Common myeloid progenitor, CD34-positive (primary cell): ENCODE results near the gene SNED1.

Source experiments
- CTCF ChIA-PET: fragments of 350-600 bp; sonication (Branson Sonifier 250); formaldehyde crosslinking; loops from one replicate; lab custom pipeline; 2021; ENCODE audit warnings: antibody characterized with exemption; lab: Charles Lee
- POLR2A ChIA-PET: fragments of 350-600 bp; sonication (Branson Sonifier 250); formaldehyde crosslinking; loops from one replicate; lab custom pipeline; 2021; ENCODE audit warnings: antibody characterized with exemption; lab: Charles Lee
- DNase-seq, 3 donors: peaks; one replicate each; pipeline versions ENCODE4 v3.0.0 to v3.0.0-alpha.2; 2013
- H3K27ac ChIP-seq, 2 experiments: 1 replicate in 1 of 2; 2 replicates in 1 of 2; pipeline ENCODE4 v1.7.0; 2013; ENCODE audit warnings: inconsistent platforms in 2 of 2, low read length in 2 of 2, mild to moderate bottlenecking in 2 of 2, low read depth in 1 of 2, moderate library complexity in 1 of 2; ENCODE audit not compliant: severe bottlenecking in 2 of 2, insufficient read depth in 1 of 2, poor library complexity in 1 of 2
- H3K27me3 ChIP-seq, 5 experiments: replicated peaks in 2 of 5; 1 replicate in 3 of 5; 2 replicates in 2 of 5; pipeline versions ENCODE4 v1.6.1 to v1.7.0; 2013; ENCODE audit warnings: low read length in 4 of 5, mild to moderate bottlenecking in 2 of 5, moderate library complexity in 2 of 5, inconsistent platforms in 1 of 5; ENCODE audit not compliant: insufficient read depth in 5 of 5, control insufficient read depth in 4 of 5
- H3K36me3 ChIP-seq, 4 experiments: 1 replicate in 2 of 4; 2 replicates in 2 of 4; pipeline versions ENCODE4 v1.6.1 to v1.7.0; 2013; ENCODE audit warnings: low read length in 3 of 4, control low read depth in 1 of 4, mild to moderate bottlenecking in 1 of 4; ENCODE audit not compliant: control insufficient read depth in 4 of 4, insufficient read depth in 4 of 4
- H3K4me1 ChIP-seq, 4 experiments: 1 replicate in 3 of 4; 2 replicates in 1 of 4; pipeline versions ENCODE4 v1.6.1 to v1.7.1; 2013; ENCODE audit warnings: low read length in 3 of 4, mild to moderate bottlenecking in 3 of 4, control low read depth in 1 of 4, inconsistent platforms in 1 of 4, moderate library complexity in 1 of 4; ENCODE audit not compliant: control insufficient read depth in 4 of 4, insufficient read depth in 4 of 4; ENCODE audit errors: control extremely low read depth in 1 of 4
- H3K4me3 ChIP-seq, 7 experiments: 1 replicate in 4 of 7; 2 replicates in 3 of 7; pipeline versions ENCODE4 v1.5.1 to v1.7.0; 2013; ENCODE audit warnings: mild to moderate bottlenecking in 7 of 7, low read length in 6 of 7, moderate library complexity in 6 of 7, inconsistent platforms in 2 of 7, low read depth in 2 of 7, control low read depth in 1 of 7; ENCODE audit not compliant: insufficient read depth in 4 of 7, control insufficient read depth in 1 of 7; ENCODE audit errors: extremely low read depth in 1 of 7
- H3K9me3 ChIP-seq, 5 experiments: 1 replicate in 4 of 5; 2 replicates in 1 of 5; pipeline versions ENCODE4 v1.6.1 to v1.7.1; 2013; ENCODE audit warnings: low read length in 4 of 5, mild to moderate bottlenecking in 2 of 5, inconsistent platforms in 1 of 5, low read depth in 1 of 5, moderate library complexity in 1 of 5; ENCODE audit not compliant: control insufficient read depth in 4 of 5, insufficient read depth in 2 of 5; ENCODE audit errors: control extremely low read depth in 1 of 5
- WGBS: methylation state at CpG from one replicate; pipeline ENCODE4 v1.1.5; 2013; ENCODE audit not compliant: insufficient coverage; 5-methylcytosine and 5-hydroxymethylcytosine counted together

The SNED1 gene

DNA sequence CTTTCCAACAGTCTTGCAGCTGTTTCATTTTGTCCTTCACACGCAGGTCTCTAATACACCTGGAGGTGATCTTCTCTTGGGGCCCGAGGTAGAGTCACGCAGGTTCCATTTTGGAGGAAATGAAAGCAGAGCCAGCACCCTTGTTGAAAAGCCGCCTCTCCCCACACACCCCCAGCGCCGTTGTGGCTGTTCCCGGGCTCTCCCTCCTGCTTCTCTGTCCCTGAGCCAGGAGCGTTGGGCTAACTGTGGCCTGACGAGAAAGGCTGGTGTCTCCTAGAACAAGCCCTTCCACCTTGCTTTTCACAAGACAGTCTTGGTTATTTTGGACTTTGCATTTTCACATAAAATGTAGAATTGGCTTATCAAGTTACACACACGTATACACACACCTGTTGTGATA, 16.3 kb downstream of the SNED1 start:
- Histone ChIP-seq H3K9me3 (peaks cover 0 to 2% (median 0%) of the 10 kb centered on the region in 5 experiments), H3K4me1 (peaks cover 0 to 16% (median 11%) of the 10 kb centered on the region in 4 experiments), H3K27ac (no peak overlapping the region), H3K4me3 (no peak overlapping the region), H3K36me3 (no peaks in the 10 kb centered on the region), H3K27me3 (peaks cover 0 to 2% (median 0%) of the 10 kb centered on the region in 5 experiments)
- ChIA-PET CTCF (interaction anchor here (1.1 kb wide), 1 partner anchor 42 kb away, joined by 3 read pairs; no protein-coding TSS in a partner anchor), POLR2A (no interaction called here)
- DNase-seq: no peak
- 95% methylated on average over 3 of the region's 10 CpGs for WGBS

DNA sequence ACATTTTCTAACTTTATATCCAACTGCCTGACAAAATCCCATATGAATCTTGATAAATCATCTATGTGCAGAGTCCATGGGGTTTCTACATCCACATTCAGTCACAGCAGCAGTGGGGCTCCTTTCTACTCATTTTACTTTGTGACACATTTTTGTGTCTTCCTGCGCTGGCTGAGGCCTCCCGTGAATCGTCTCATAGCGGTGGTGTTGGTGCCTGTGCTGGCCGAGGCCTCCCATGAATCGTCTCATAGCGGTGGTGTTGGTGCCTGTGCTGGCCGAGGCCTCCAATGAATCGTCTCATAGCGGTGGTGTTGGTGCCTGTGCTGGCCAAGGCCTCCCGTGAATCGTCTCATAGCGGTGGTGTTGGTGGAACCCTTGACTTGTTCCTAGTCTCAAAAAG, 17.0 kb downstream of the SNED1 start:
- Histone ChIP-seq H3K4me3 (no peak overlapping the region), H3K27ac (no peak overlapping the region), H3K4me1 (peaks cover 0 to 9% (median 4%) of the 10 kb centered on the region in 4 experiments), H3K36me3 (no peaks in the 10 kb centered on the region), H3K27me3 (peaks cover 0 to 2% (median 0%) of the 10 kb centered on the region in 5 experiments), H3K9me3 (peaks cover 0 to 2% (median 0%) of the 10 kb centered on the region in 5 experiments)
- no peak for DNase-seq
- CTCF ChIA-PET: no interaction called here
- POLR2A ChIA-PET: no interaction called here
- 98% methylated on average over 10 of the region's 13 CpGs for WGBS

DNA sequence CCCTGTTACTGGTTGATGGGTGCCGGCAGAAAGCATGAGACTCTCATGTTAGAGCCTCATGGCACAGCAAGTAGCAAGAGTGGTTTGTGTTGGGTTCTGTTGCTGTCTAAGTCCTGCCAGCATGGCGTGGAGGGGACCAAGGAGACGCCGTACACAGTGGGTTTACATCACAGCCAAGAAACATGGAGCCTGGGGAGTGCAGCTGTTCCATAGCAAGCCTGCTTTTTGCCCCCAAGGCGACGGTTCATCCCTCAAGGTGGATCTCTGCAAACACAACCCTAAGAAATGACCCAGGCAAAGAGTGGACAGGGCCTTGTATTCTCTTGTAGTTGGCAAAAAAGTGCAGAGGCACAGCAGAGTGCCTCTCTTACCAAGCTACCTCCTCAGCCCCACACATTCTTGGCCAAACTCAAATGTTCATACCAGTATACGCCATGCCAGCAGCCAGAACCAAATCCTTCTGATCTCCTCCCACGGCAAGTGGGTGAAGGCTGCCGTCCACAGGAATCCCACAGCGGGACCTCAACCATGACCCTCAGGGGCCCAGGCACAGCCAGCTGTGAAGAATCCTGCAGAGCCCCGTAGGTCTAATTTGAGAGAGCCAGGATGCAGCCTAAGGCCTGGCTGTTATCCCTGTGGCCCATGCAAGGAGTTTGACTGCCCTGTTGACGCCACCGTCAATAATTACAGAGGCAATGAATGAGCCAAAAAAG, 19.0 kb downstream of the SNED1 start:
- H3K27me3 ChIP-seq: peaks cover 0 to 3% (median 0%) of the 10 kb centered on the region in 5 experiments
- 97% methylated on average over 10 of the region's 13 CpGs for WGBS
- POLR2A ChIA-PET: interaction anchor here (0.8 kb wide), 1 partner anchor 16 kb away, joined by 3 read pairs; no protein-coding TSS in a partner anchor
- DNase-seq: no peak
- no peaks in the 10 kb centered on the region for H3K4me1 ChIP-seq
- H3K27ac ChIP-seq: no peak overlapping the region
- no peak overlapping the region for H3K4me3 ChIP-seq
- no peaks in the 10 kb centered on the region for H3K36me3 ChIP-seq
- CTCF ChIA-PET: interaction anchor here (1.2 kb wide), 1 partner anchor 34 kb away, joined by 3 read pairs; no protein-coding TSS in a partner anchor
- peaks cover 0 to 8% (median 3%) of the 10 kb centered on the region in 5 experiments for H3K9me3 ChIP-seq

DNA sequence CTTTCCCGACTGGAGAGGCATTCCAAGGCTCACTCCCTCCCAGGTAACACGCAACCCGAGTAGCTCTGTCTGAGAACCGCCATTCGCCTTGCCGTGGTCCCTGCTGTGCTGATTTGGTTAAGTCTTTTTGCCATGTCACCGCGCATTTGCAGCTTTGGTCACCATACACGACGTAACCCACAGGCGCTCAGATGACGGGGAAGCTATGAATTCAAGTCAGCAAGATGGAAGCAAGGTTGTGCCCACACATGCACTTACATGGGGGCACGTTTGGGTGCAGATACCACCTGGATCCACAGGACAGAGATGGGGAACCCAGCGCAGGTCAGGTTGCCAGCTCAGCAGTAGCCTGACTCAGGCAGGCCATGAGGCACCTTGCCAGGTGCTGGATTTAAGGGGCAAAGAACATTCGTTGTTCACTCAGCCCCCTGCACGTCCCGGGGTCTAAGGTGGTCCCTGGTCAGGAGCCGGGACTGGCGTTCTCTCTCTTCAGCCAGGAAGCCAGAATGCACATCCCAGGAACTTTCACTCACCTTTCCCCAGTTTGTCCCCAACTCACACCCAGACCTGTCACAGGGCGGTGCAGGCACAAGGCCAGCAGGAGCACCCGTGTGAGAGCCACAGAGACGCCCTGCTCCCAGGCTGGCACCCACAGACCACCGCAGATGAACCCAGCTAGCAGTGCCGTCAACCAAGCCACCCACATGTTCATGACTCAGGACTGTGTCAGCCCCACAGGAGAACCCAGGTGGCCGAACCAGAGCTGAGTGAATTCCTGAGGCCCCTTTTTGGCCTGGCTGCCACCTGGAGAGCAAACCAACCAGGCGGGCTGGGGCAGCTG, 19.9 kb downstream of the SNED1 start:
- no peak overlapping the region for H3K27ac ChIP-seq
- POLR2A ChIA-PET: interaction anchor here (0.8 kb wide), 1 partner anchor 17 kb away, joined by 3 read pairs; no protein-coding TSS in a partner anchor
- peaks cover 0 to 13% (median 4%) of the 10 kb centered on the region in 5 experiments for H3K9me3 ChIP-seq
- no peak for DNase-seq
- no peaks in the 10 kb centered on the region for H3K36me3 ChIP-seq
- peaks cover 0 to 3% (median 0%) of the 10 kb centered on the region in 5 experiments for H3K27me3 ChIP-seq
- no peak overlapping the region for H3K4me3 ChIP-seq
- no peaks in the 10 kb centered on the region for H3K4me1 ChIP-seq
- CTCF ChIA-PET: interaction anchor here (1.2 kb wide), 1 partner anchor 35 kb away, joined by 3 read pairs; no protein-coding TSS in a partner anchor
- 95% methylated on average over 21 of the region's 26 CpGs for whole genome bisulfite sequencing

DNA sequence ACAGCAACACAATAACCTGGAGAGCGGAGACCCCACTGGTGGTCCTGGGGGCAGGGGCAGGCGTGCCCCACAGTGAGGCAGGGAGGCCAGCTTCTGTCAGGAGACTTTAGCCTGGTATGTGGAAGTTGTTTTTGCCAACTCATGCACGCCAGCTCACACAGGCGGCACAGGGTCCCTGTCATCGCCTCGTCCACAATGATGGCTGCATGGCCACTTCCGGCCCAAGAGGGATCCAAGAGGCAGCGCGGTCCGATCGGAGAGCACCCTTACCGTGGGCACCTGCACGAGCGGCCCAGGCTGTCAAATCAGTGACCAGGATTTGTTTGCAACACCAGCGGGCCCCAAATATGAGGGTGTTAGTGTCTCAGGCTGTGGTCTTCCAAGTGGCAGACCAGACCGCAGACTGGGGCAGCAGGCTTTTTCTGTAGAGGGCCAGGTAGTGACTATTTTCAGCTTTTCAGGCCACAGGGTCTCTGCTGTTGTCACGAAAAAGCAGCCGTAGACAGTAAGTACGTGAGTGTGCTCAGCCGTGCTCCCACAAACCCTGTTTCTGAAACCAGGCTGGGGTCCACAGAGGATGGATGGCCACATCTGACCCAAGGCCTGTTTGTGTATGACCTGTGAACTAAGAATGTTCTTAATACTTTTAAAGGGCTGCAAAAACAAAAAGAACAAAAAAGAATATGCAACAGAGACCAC, 21.2 kb downstream of the SNED1 start:
- POLR2A ChIA-PET: interaction anchor here (0.6 kb wide), 1 partner anchor 12 kb away, joined by 3 read pairs; no protein-coding TSS in a partner anchor
- Histone ChIP-seq H3K36me3 (no peaks in the 10 kb centered on the region), H3K4me1 (no peaks in the 10 kb centered on the region), H3K9me3 (peaks cover 0 to 14% (median 4%) of the 10 kb centered on the region in 5 experiments), H3K27ac (no peak overlapping the region), H3K27me3 (peaks cover 0 to 3% (median 0%) of the 10 kb centered on the region in 5 experiments), H3K4me3 (no peak overlapping the region)
- 93% methylated on average over 20 of the region's 20 CpGs for WGBS
- DNase-seq: no peak
- CTCF ChIA-PET: no interaction called here

DNA sequence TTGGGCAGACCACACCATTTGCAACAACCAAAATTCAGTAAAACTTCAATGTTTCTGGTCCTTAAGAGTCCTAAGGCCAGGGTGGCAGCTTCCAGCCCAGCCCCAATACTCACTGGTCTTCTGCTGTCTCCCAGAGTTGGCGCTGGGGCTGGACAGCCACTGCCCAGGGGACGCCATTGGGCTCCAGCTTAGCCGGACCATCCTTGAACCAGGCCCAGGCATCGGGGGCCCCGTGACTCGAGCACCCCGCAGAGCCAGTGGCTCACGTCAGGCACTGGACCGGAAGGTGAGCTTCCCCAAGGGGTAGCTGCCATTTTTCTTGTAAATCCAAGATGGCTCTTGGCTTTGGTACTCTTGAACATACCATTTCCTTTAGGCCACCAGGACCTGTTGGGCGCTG, 21.8 kb downstream of the SNED1 start:
- Histone ChIP-seq H3K36me3 (no peaks in the 10 kb centered on the region), H3K9me3 (peaks cover 2 to 19% (median 8%) of the 10 kb centered on the region in 5 experiments), H3K4me3 (no peak overlapping the region), H3K4me1 (no peaks in the 10 kb centered on the region), H3K27ac (no peak overlapping the region), H3K27me3 (peaks cover 0 to 3% (median 0%) of the 10 kb centered on the region in 5 experiments)
- ChIA-PET CTCF (no interaction called here), POLR2A (no interaction called here)
- WGBS: 98% methylated on average over 7 of the region's 10 CpGs
- no peak for DNase-seq
